Upper lobe of left lung (tissue), 6 donors: ENCODE results near the gene SYNE2. TPM values are rescaled to one million over a fixed set of nuclear protein-coding genes. Genes with fewer than 3 reads are reported as not detected.
A peak's percentile ranks its signal among the peaks of the same experiment; 100 is the strongest.

Experiments used
- ATAC-seq, 2 donors: fragments of 200-7000 bp; cut with Tn5 transposase; one replicate each; pipeline ENCODE4 v1.9.1; 2022; ENCODE audit warnings: mild to moderate bottlenecking in 2 of 2, moderate library complexity in 2 of 2; ENCODE audit not compliant: low FRiP score in 2 of 2
- DNase-seq, 2 donors: peaks; one replicate each; pipeline ENCODE4 v3.0.0-alpha.2; 2019 to 2020
- H3K27ac ChIP-seq, 4 donors: fragments of 200-600 bp; sonication (generic); one replicate each; pipeline ENCODE4 v1.5.1; 2016 to 2019
- H3K27me3 ChIP-seq, 4 donors: fragments of 200-600 bp; sonication (generic); one replicate each; pipeline ENCODE4 v1.5.1; 2017 to 2019
- H3K36me3 ChIP-seq, 4 donors: fragments of 200-600 bp; sonication (generic); one replicate each; pipeline ENCODE4 v1.5.1; 2016 to 2019
- H3K4me1 ChIP-seq, 4 donors: fragments of 200-600 bp; sonication (generic); one replicate each; pipeline ENCODE4 v1.5.1; 2018 to 2019
- H3K4me3 ChIP-seq, 4 donors: fragments of 200-600 bp; sonication (generic); one replicate each; pipeline ENCODE4 v1.5.1; 2017 to 2019; ENCODE audit warnings: mild to moderate bottlenecking in 2 of 4, moderate library complexity in 1 of 4
- H3K9me3 ChIP-seq, 4 donors: fragments of 200-600 bp; sonication (generic); one replicate each; pipeline ENCODE4 v1.5.1; 2018 to 2019
- CTCF ChIP-seq, 6 experiments: fragments of 450-650 bp in 4 of 6; fragments of 200-600 bp in 2 of 6; sonication (generic) in 2 of 6; IDR thresholded peaks; one replicate each; pipeline ENCODE4 v1.5.1; 2016 to 2019; ENCODE audit warnings: antibody characterized with exemption in 6 of 6
- EP300 ChIP-seq, 4 donors: sonication (generic); formaldehyde crosslinking; IDR thresholded peaks; one replicate each; pipeline ENCODE4 v1.5.1; 2017; ENCODE audit warnings: antibody characterized with exemption in 4 of 4, control low read depth in 2 of 4
- POLR2A ChIP-seq, 4 donors: fragments of 450-650 bp; IDR thresholded peaks; one replicate each; pipeline ENCODE4 v1.5.1; 2016 to 2017; ENCODE audit warnings: antibody characterized with exemption in 4 of 4, mild to moderate bottlenecking in 2 of 4
- POLR2AphosphoS5 ChIP-seq, 2 donors: sonication (generic); formaldehyde crosslinking; IDR thresholded peaks; one replicate each; pipeline ENCODE4 v1.5.1; 2017; ENCODE audit warnings: antibody characterized with exemption in 2 of 2
- WGBS, 2 donors: methylation state at CpG; one replicate each; pipeline ENCODE4 v1.1.5; 2017 to 2018; 5-methylcytosine and 5-hydroxymethylcytosine counted together
- total RNA-seq, 6 donors: library from RNA; depleted of rRNA in 4 of 6; stranded (reverse); fragments of >200 nt in 4 of 6; gene quantifications; one replicate each; pipeline versions ENCODE4 v1.1.0 to v1.2.1, GENCODE V29; 2016 to 2021
- donor health status: DM: no; HTN: no; CAD: no; lungs with moderate emphysema.
- donor health status: DM: no; HTN: yes; CAD: no; lungs with severe emphysema.

Gene SYNE2
- total RNA-seq, 6 donors from 2014 or later, result 75.8 to 439 (median 234) TPM

- TF ChIP-seq CTCF (IDR thresholded peaks at IDR 0.05), result no peak
- no peak for TF ChIP-seq POLR2AphosphoS5 (IDR thresholded peaks at IDR 0.05)
- no peak for TF ChIP-seq POLR2A (IDR thresholded peaks at IDR 0.05)
- TF ChIP-seq EP300 (IDR thresholded peaks at IDR 0.05), result no peak
- ATAC-seq (no peak), DNase-seq (no peak)
- WGBS, 2 donors, result 95 to 99% methylated on average over 11 of the region's 11 CpGs
- Histone ChIP-seq H3K27ac (no peak overlapping the region), H3K4me3 (no peak overlapping the region), H3K36me3 (no peaks in the 10 kb centered on the region), H3K9me3 (no peaks in the 10 kb centered on the region), H3K27me3 (no peaks in the 10 kb centered on the region), H3K4me1 (peaks cover 0 to 5% (median 1%) of the 10 kb centered on the region in 4 donors)
These were observed 65.6 kb downstream of the SYNE2 start for GRCh38 chr14:63918411-63918810.

GRCh38 chr14:63922696-63923421 is 70.1 kb downstream of the SYNE2 start:
- WGBS, 2 donors, result 46 to 49% methylated on average over 5 of the region's 5 CpGs
- TF ChIP-seq EP300 (IDR thresholded peaks at IDR 0.05), result peak in 1 of 4 donors; percentile 64
- TF ChIP-seq POLR2AphosphoS5 (IDR thresholded peaks at IDR 0.05), result no peak
- peak in 1 of 4 donors; percentile 38 for TF ChIP-seq POLR2A (IDR thresholded peaks at IDR 0.05)
- TF ChIP-seq CTCF (IDR thresholded peaks at IDR 0.05), result no peak
- no peaks in the 10 kb centered on the region for H3K36me3 ChIP-seq
- DNase-seq, result peak in 1 of 2 donors; percentile 69
- H3K27ac ChIP-seq, result peak overlapping the region; percentile 59 to 74 (median 72)
- H3K27me3 ChIP-seq, result no peaks in the 10 kb centered on the region
- H3K4me3 ChIP-seq, result no peak overlapping the region
- H3K9me3 ChIP-seq, result no peaks in the 10 kb centered on the region
- peak; percentile 57 to 88 for ATAC-seq
- H3K4me1 ChIP-seq, result peaks cover 0 to 8% (median 3%) of the 10 kb centered on the region in 4 donors

- Histone ChIP-seq H3K4me3 (no peak overlapping the region), H3K9me3 (no peaks in the 10 kb centered on the region), H3K27ac (peak overlapping the region; percentile 2 to 74 (median 72)), H3K36me3 (no peaks in the 10 kb centered on the region), H3K4me1 (peaks cover 0 to 8% (median 3%) of the 10 kb centered on the region in 4 donors), H3K27me3 (no peaks in the 10 kb centered on the region)
- no peak for TF ChIP-seq POLR2A (IDR thresholded peaks at IDR 0.05)
- no peak for TF ChIP-seq CTCF (IDR thresholded peaks at IDR 0.05)
- no peak for DNase-seq
- ATAC-seq, result no peak
These were observed 70.6 kb downstream of the SYNE2 start for GRCh38 chr14:63923422-63923752.

GRCh38 chr14:63924375-63924774 is 71.6 kb downstream of the SYNE2 start:
- no peak for DNase-seq
- no peak overlapping the region for H3K4me3 ChIP-seq
- no peaks in the 10 kb centered on the region for H3K36me3 ChIP-seq
- TF ChIP-seq CTCF (IDR thresholded peaks at IDR 0.05) (no peak), POLR2AphosphoS5 (IDR thresholded peaks at IDR 0.05) (no peak), POLR2A (IDR thresholded peaks at IDR 0.05) (no peak), EP300 (IDR thresholded peaks at IDR 0.05) (no peak)
- ATAC-seq, result no peak
- no peaks in the 10 kb centered on the region for H3K27me3 ChIP-seq
- no peaks in the 10 kb centered on the region for H3K9me3 ChIP-seq
- H3K4me1 ChIP-seq, result peaks cover 0 to 8% (median 3%) of the 10 kb centered on the region in 4 donors
- no peak overlapping the region for H3K27ac ChIP-seq

- TF ChIP-seq EP300 (IDR thresholded peaks at IDR 0.05), result no peak
- no peak for TF ChIP-seq POLR2A (IDR thresholded peaks at IDR 0.05)
- TF ChIP-seq POLR2AphosphoS5 (IDR thresholded peaks at IDR 0.05), result no peak
- no peak for TF ChIP-seq CTCF (IDR thresholded peaks at IDR 0.05)
- DNase-seq (no peak), ATAC-seq (no peak)
- Histone ChIP-seq H3K4me3 (no peak overlapping the region), H3K9me3 (no peaks in the 10 kb centered on the region), H3K27me3 (no peaks in the 10 kb centered on the region), H3K4me1 (peaks cover 0 to 8% (median 3%) of the 10 kb centered on the region in 4 donors), H3K36me3 (no peaks in the 10 kb centered on the region), H3K27ac (no peak overlapping the region)
- 85 to 100% methylated on average over 2 of the region's 2 CpGs for WGBS, 2 donors
These were observed 73.8 kb downstream of the SYNE2 start for GRCh38 chr14:63926641-63927040.
